ENCODE data around the gene MLLT3. TPM values are rescaled to one million over a fixed set of nuclear protein-coding genes. Genes with fewer than 3 reads are reported as not detected.

The MLLT3 gene
- total RNA-seq, 1 donor, result 19.8 TPM

GRCh38 chr9:20379804-20380225 is 242.5 kb downstream of the MLLT3 start:
- DNase-seq (ENCODE audit: low read depth), result no peak
- no peak overlapping the region for H3K4me3 ChIP-seq (ENCODE audit: low read depth, low read length)
- no peak for TF ChIP-seq CTCF (IDR thresholded peaks at IDR 0.05; ENCODE audit: insufficient read depth, low read length)

GRCh38 chr9:20378851-20379250 is 243.4 kb downstream of the MLLT3 start:
- H3K4me3 ChIP-seq (ENCODE audit: low read depth, low read length), result no peak overlapping the region
- no peak for DNase-seq (ENCODE audit: low read depth)
- no peak for TF ChIP-seq CTCF (IDR thresholded peaks at IDR 0.05; ENCODE audit: insufficient read depth, low read length)

GRCh38 chr9:20377790-20378189 is 244.5 kb downstream of the MLLT3 start:
- no peak for TF ChIP-seq CTCF (IDR thresholded peaks at IDR 0.05; ENCODE audit: insufficient read depth, low read length)
- DNase-seq (ENCODE audit: low read depth), result no peak
- no peak overlapping the region for H3K4me3 ChIP-seq (ENCODE audit: low read depth, low read length)

GRCh38 chr9:20376731-20377375 is 245.4 kb downstream of the MLLT3 start:
- TF ChIP-seq CTCF (IDR thresholded peaks at IDR 0.05; ENCODE audit: insufficient read depth, low read length), result no peak
- no peak overlapping the region for H3K4me3 ChIP-seq (ENCODE audit: low read depth, low read length)
- DNase-seq (ENCODE audit: low read depth), result no peak

- no peak for TF ChIP-seq CTCF (IDR thresholded peaks at IDR 0.05; ENCODE audit: insufficient read depth, low read length)
- no peak overlapping the region for H3K4me3 ChIP-seq (ENCODE audit: low read depth, low read length)
- DNase-seq (ENCODE audit: low read depth), result no peak
Measured at GRCh38 chr9:20376042-20376441, 246.3 kb downstream of the MLLT3 start.

GRCh38 chr9:20373263-20373662 is 249.0 kb downstream of the MLLT3 start:
- no peak overlapping the region for H3K4me3 ChIP-seq (ENCODE audit: low read depth, low read length)
- DNase-seq (ENCODE audit: low read depth), result no peak
- no peak for TF ChIP-seq CTCF (IDR thresholded peaks at IDR 0.05; ENCODE audit: insufficient read depth, low read length)

GRCh38 chr9:20369391-20369790 is 252.9 kb downstream of the MLLT3 start:
- no peak for DNase-seq (ENCODE audit: low read depth)
- no peak overlapping the region for H3K4me3 ChIP-seq (ENCODE audit: low read depth, low read length)
- no peak for TF ChIP-seq CTCF (IDR thresholded peaks at IDR 0.05; ENCODE audit: insufficient read depth, low read length)
